Vagina (tissue), 2 donors: Measurements from ENCODE around the gene NRDE2. TPM values are rescaled to one million over a fixed set of nuclear protein-coding genes. Genes with fewer than 3 reads are reported as not detected.

Experiments used
- DNase-seq, 2 donors: peaks; one replicate each; pipeline ENCODE4 v3.0.0-alpha.2; 2017; ENCODE audit errors: extremely low spot score in 2 of 2
- H3K27ac ChIP-seq: fragments of 200-600 bp; sonication (generic); one replicate; pipeline ENCODE4 v1.5.1; 2019
- H3K27me3 ChIP-seq: fragments of 200-600 bp; sonication (generic); one replicate; pipeline ENCODE4 v1.5.1; 2019
- H3K36me3 ChIP-seq, 2 donors: fragments of 200-600 bp; sonication (generic); one replicate each; pipeline ENCODE4 v1.5.1; 2017 to 2019
- H3K4me1 ChIP-seq: fragments of 200-600 bp; sonication (generic); one replicate; pipeline ENCODE4 v1.5.1; 2019
- H3K4me3 ChIP-seq, 2 donors: fragments of 200-600 bp; sonication (generic); 1 replicate in 1 of 2; 2 replicates in 1 of 2; pipeline ENCODE4 v1.5.1; 2016 to 2019
- H3K9me3 ChIP-seq: fragments of 200-600 bp; sonication (generic); one replicate; pipeline ENCODE4 v1.5.1; 2019
- POLR2A ChIP-seq, 2 donors: fragments of 450-650 bp; IDR thresholded peaks; one replicate each; pipeline ENCODE4 v1.6.1; 2017; ENCODE audit warnings: antibody characterized with exemption in 2 of 2, mild to moderate bottlenecking in 2 of 2, moderate library complexity in 2 of 2
- POLR2AphosphoS5 ChIP-seq, 2 donors: sonication (generic); formaldehyde crosslinking; IDR thresholded peaks; one replicate each; pipeline ENCODE4 v1.9.0; 2017; ENCODE audit warnings: antibody characterized with exemption in 2 of 2, mild to moderate bottlenecking in 2 of 2, low read depth in 1 of 2; ENCODE audit not compliant: insufficient read depth in 1 of 2
- intact Hi-C: fragments of 100-400 bp; cut with DNase I; formaldehyde crosslinking; loops from one replicate; pipeline ENCODE4 v1.15.1; 2023
- total RNA-seq: library from RNA; depleted of rRNA; stranded (reverse); fragments of >200 nt; gene quantifications from one replicate; pipeline ENCODE4 v1.2.3, GENCODE V29; 2016
- TF ChIP-seq, protein P1 (sequence below), 3 experiments: fragments of 450-650 bp in 2 of 3; fragments of 200-600 bp in 1 of 3; sonication (generic) in 1 of 3; IDR thresholded peaks; one replicate each; pipeline ENCODE4 v1.5.1; 2017 to 2019; ENCODE audit warnings: antibody characterized with exemption in 3 of 3, mild to moderate bottlenecking in 2 of 3, moderate library complexity in 2 of 3

NRDE2 gene
- total RNA-seq, 1 donor from 2014 or later = 7.9 TPM

DNA sequence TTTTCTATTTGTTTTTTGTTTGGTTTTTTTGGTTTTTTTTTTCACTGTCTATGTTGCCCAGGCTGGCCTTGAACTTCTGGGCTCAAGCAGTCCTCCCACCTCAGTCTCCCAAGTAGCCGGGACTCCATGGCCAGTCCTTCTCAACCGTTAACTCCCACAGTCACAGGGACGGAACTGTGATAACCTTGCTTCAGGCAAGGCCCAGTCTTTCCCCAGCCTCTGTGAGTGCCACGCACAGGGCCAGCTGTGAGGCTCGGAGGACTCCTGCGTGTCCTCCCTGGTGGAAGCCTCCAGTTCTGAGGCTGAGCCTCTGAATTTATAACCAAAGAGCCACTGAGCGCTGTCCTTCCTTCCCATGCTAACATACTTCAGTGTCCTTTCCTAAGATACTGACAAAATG lies 51.6 kb downstream of the NRDE2 start:
- H3K36me3 ChIP-seq = peaks cover 0 to 25% of the 10 kb centered on the region in 2 donors
- H3K4me3 ChIP-seq = no peak overlapping the region
- H3K4me1 ChIP-seq = no peaks in the 10 kb centered on the region
- TF ChIP-seq, protein P1, sequence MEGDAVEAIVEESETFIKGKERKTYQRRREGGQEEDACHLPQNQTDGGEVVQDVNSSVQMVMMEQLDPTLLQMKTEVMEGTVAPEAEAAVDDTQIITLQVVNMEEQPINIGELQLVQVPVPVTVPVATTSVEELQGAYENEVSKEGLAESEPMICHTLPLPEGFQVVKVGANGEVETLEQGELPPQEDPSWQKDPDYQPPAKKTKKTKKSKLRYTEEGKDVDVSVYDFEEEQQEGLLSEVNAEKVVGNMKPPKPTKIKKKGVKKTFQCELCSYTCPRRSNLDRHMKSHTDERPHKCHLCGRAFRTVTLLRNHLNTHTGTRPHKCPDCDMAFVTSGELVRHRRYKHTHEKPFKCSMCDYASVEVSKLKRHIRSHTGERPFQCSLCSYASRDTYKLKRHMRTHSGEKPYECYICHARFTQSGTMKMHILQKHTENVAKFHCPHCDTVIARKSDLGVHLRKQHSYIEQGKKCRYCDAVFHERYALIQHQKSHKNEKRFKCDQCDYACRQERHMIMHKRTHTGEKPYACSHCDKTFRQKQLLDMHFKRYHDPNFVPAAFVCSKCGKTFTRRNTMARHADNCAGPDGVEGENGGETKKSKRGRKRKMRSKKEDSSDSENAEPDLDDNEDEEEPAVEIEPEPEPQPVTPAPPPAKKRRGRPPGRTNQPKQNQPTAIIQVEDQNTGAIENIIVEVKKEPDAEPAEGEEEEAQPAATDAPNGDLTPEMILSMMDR (IDR thresholded peaks at IDR 0.05) = no peak
- TF ChIP-seq POLR2A (IDR thresholded peaks at IDR 0.05) = no peak
- no peak for TF ChIP-seq POLR2AphosphoS5 (IDR thresholded peaks at IDR 0.05; ENCODE audit: insufficient read depth in 1 of 2, low read depth in 1 of 2)
- H3K9me3 ChIP-seq = no peaks in the 10 kb centered on the region
- no peak overlapping the region for H3K27ac ChIP-seq
- DNase-seq = no peak
- intact Hi-C loops = no loop called here
- H3K27me3 ChIP-seq = no peaks in the 10 kb centered on the region

DNA sequence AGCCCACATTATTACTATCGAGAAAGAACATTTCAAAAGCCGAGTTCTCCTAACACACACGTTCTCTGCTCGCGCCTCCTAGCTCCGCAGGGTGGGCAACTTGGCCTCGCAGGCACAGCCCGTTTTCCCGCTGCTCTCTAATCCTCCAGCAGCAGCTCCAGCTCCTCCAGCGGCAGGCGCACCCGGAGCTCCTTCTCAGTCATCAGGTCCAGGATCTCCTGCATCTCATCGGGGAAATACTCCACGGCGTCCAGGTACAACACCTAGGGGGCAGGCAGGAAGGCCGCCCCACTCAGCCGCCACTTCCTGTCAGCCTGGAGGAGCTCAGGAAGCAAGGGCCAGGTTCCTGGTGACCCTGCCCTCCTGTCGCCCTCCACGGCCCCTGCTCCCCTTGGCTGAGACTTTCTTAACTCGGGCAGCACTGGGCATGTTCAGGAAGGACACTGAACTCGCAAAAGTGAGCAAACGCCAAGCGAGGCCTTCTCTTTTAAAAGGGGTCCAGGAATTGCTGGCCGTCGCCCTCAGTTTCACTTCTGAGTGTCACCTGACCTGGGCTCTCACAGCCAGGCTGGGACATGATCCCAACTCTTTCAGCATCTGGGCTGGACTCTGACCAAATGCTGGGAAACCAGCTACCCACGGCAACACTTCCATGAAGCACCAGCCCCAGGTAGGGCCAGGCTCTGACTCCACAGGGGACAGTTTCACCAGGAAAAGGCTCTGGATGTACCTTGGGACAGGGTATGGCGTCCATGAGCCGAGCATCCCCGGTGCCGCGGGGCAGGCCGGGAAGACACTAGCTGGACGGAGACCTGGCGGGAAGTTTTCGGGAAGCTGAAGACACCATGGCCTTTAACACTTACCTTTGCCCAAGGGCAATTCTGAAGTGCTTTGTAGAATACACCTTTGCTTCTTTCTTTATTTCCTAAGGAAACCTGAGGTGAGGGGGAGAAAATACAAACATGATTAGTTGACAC lies 53.3 kb downstream of the NRDE2 start:
- H3K27me3 ChIP-seq = no peaks in the 10 kb centered on the region
- peaks cover 0 to 28% of the 10 kb centered on the region in 2 donors for H3K36me3 ChIP-seq
- no peak for DNase-seq
- H3K4me3 ChIP-seq = no peak overlapping the region
- intact Hi-C loops = no loop called here
- TF ChIP-seq, protein P1 (IDR thresholded peaks at IDR 0.05) = no peak
- TF ChIP-seq POLR2AphosphoS5 (IDR thresholded peaks at IDR 0.05; ENCODE audit: insufficient read depth in 1 of 2, low read depth in 1 of 2) (no peak), POLR2A (IDR thresholded peaks at IDR 0.05) (no peak)
- no peak overlapping the region for H3K27ac ChIP-seq
- H3K4me1 ChIP-seq = no peaks in the 10 kb centered on the region
- no peaks in the 10 kb centered on the region for H3K9me3 ChIP-seq

DNA sequence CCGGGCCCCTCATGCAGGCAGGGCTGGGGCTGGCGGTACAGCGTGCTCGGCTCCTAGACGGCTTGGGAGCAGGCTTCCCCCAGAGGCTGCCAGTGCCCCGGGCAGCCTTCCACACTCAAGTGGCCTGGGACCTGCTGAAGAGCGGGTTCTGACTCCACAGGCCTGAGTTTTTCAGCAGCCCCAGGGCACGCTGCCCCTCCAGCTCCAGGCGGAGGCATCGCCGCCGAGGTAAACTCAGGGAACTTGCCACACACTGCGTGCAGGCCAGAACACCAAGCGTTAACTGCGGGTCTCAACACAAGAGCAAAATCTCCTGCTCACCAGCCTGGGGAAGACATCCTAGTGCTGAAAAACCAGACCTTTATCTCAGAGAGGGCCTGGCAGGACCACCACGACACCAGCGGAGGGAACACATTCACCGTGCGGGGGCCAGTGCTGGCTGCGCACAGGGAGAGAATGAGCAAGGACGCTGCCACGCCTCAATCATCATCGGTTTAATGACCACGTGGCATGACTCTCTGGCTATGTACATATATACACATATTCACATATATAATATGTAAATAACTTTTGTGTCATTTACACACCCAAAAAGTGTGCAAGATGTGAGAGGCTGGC lies 54.1 kb downstream of the NRDE2 start:
- intact Hi-C loops = loop anchor here (1.0 kb wide), 1 partner anchor 26 kb away; no protein-coding TSS in a partner anchor
- Histone ChIP-seq H3K27me3 (no peaks in the 10 kb centered on the region), H3K4me3 (no peak overlapping the region), H3K27ac (no peak overlapping the region), H3K9me3 (no peaks in the 10 kb centered on the region), H3K36me3 (peaks cover 0 to 36% of the 10 kb centered on the region in 2 donors), H3K4me1 (no peaks in the 10 kb centered on the region)
- TF ChIP-seq, protein P1 (IDR thresholded peaks at IDR 0.05) = no peak
- TF ChIP-seq POLR2AphosphoS5 (IDR thresholded peaks at IDR 0.05; ENCODE audit: insufficient read depth in 1 of 2, low read depth in 1 of 2) (no peak), POLR2A (IDR thresholded peaks at IDR 0.05) (no peak)
- no peak for DNase-seq

DNA sequence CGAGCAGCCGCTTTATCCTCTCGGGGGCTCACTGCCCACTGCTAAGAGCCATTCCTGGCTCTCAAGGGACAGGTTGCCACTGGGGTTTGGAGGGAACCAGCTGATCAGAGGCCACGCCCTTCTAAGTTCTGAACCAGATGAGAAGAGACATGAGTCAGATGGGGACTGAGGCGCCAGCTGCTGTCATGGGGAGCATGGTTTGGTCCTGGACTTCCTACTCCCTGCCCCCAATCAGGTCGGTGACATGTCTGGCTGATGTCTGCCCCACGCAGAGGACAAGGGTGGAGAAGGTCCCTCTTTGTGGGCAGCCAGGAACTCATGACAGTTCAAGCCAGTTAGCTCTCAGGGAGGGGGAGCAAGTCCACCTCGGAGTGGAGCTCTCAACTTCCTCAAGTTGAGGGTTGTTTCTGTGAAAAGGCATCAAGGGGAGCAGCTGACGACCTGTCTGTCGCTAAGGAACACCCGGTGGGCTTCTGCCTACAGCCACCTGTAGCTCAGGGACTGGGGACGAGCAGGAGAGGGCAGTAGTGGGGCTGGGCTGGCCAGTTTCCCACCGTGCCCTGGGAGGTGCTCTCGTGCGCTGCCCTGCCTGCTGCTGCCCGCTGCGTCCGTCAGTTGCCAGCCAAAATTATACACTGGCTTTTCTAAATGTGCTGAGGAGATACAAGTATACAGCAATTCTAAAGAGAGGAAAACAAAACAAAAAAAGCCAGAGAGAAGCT lies 54.9 kb downstream of the NRDE2 start:
- DNase-seq = peak in 1 of 2 donors; percentile 37
- TF ChIP-seq POLR2A (IDR thresholded peaks at IDR 0.05) = no peak
- TF ChIP-seq, protein P1 (IDR thresholded peaks at IDR 0.05) = no peak
- TF ChIP-seq POLR2AphosphoS5 (IDR thresholded peaks at IDR 0.05; ENCODE audit: insufficient read depth in 1 of 2, low read depth in 1 of 2) = no peak

More for the DNA sequence above, 54.9 kb downstream of the NRDE2 start:
- Histone ChIP-seq H3K9me3 (no peaks in the 10 kb centered on the region), H3K36me3 (peaks cover 0 to 42% of the 10 kb centered on the region in 2 donors), H3K27me3 (no peaks in the 10 kb centered on the region), H3K27ac (no peak overlapping the region), H3K4me1 (no peaks in the 10 kb centered on the region), H3K4me3 (no peak overlapping the region)
- intact Hi-C loops = loop anchor here (1.0 kb wide), 1 partner anchor 26 kb away; no protein-coding TSS in a partner anchor
